Stimulated activated CD8-positive, alpha-beta memory T cell treated with anti-CD3 and anti-CD28 coated beads, Interleukin-2, amount 100 ng/mL, for 48 hours (primary cell): Measurements from ENCODE around the gene CIROP.
A peak's percentile ranks its signal among the peaks of the same experiment; 100 is the strongest.

Source experiments
- DNase-seq, 2 donors: peaks; one replicate each; pipeline ENCODE4 v3.0.0-alpha.2; 2020; ENCODE audit warnings: low read depth in 2 of 2

CIROP gene

GRCh38 chr14:23093991-23094665, 10.7 kb downstream of the CIROP start:
- no peak for DNase-seq

- DNase-seq: no peak
Observed at GRCh38 chr14:23093526-23093925, 11.3 kb downstream of the CIROP start.

- no peak for DNase-seq
Observed at GRCh38 chr14:23093104-23093503, 11.7 kb downstream of the CIROP start.

- DNase-seq: no peak
Observed at GRCh38 chr14:23091294-23092225, 13.2 kb downstream of the CIROP start.

- DNase-seq: no peak
Observed at GRCh38 chr14:23090254-23090636, 14.5 kb downstream of the CIROP start.

GRCh38 chr14:23089498-23090253, 15.1 kb downstream of the CIROP start:
- no peak for DNase-seq

- DNase-seq: no peak
Observed at GRCh38 chr14:23086565-23086964, 18.2 kb downstream of the CIROP start.

GRCh38 chr14:23085458-23085857, 19.3 kb downstream of the CIROP start:
- no peak for DNase-seq

- DNase-seq: no peak
Observed at GRCh38 chr14:23080474-23080873, 24.3 kb downstream of the CIROP start.

GRCh38 chr14:23079716-23080115, 25.1 kb downstream of the CIROP start:
- no peak for DNase-seq

GRCh38 chr14:23078692-23079116, 26.1 kb downstream of the CIROP start:
- DNase-seq: no peak

- no peak for DNase-seq
Observed at GRCh38 chr14:23077962-23078361, 26.8 kb downstream of the CIROP start.

- DNase-seq: no peak
Observed at GRCh38 chr14:23076785-23077408, 27.9 kb downstream of the CIROP start.

- no peak for DNase-seq
Observed at GRCh38 chr14:23074906-23075305, 29.9 kb downstream of the CIROP start.

- no peak for DNase-seq
Observed at GRCh38 chr14:23071921-23072539, 32.8 kb downstream of the CIROP start.

- peak; percentile 60 to 63 for DNase-seq
Observed at GRCh38 chr14:23071244-23071920, 33.4 kb downstream of the CIROP start.

GRCh38 chr14:23070262-23071129, 34.3 kb downstream of the CIROP start:
- DNase-seq: no peak

- DNase-seq: no peak
Observed at GRCh38 chr14:23069413-23069806, 35.4 kb downstream of the CIROP start.

GRCh38 chr14:23068789-23069412, 35.9 kb downstream of the CIROP start:
- peak; percentile 32 to 50 for DNase-seq
